ENCODE results near the gene ZFP42.

- TF ChIP-seq POLR2A (IDR thresholded peaks at IDR 0.05) = no peak
- TF ChIP-seq CTCF (IDR thresholded peaks at IDR 0.05) = no peak
Measured at GRCh38 chr4:188015025-188015940, 19.7 kb downstream of the ZFP42 start.
